ENCODE results near the gene NTM.

GRCh38 chr11:131787119-131787518 lies 416.7 kb downstream of the NTM start:
- no peak for TF ChIP-seq EZH2 (IDR thresholded peaks at IDR 0.05; ENCODE audit: low read length, missing control alignments)
- TF ChIP-seq, protein P1, sequence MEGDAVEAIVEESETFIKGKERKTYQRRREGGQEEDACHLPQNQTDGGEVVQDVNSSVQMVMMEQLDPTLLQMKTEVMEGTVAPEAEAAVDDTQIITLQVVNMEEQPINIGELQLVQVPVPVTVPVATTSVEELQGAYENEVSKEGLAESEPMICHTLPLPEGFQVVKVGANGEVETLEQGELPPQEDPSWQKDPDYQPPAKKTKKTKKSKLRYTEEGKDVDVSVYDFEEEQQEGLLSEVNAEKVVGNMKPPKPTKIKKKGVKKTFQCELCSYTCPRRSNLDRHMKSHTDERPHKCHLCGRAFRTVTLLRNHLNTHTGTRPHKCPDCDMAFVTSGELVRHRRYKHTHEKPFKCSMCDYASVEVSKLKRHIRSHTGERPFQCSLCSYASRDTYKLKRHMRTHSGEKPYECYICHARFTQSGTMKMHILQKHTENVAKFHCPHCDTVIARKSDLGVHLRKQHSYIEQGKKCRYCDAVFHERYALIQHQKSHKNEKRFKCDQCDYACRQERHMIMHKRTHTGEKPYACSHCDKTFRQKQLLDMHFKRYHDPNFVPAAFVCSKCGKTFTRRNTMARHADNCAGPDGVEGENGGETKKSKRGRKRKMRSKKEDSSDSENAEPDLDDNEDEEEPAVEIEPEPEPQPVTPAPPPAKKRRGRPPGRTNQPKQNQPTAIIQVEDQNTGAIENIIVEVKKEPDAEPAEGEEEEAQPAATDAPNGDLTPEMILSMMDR (conservative IDR thresholded peaks at IDR 0.05 in 1 of 2, IDR thresholded peaks at IDR 0.05 in 1 of 2; ENCODE audit: low read depth in 1 of 2, low read length in 2 of 2): no peak
